H9 (cell line): ENCODE data around the gene WHRN. TPM values are rescaled to one million over a fixed set of nuclear protein-coding genes. Genes with fewer than 3 reads are reported as not detected.

ENCODE experiments used
- DNase-seq: peaks from one replicate; pipeline ENCODE4 v3.0.0-alpha.2; 2017
- H2AFZ ChIP-seq: one replicate; pipeline ENCODE4 v1.6.1; 2013; ENCODE audit warnings: mild to moderate bottlenecking, low read length, control low read depth, moderate library complexity
- H2AK5ac ChIP-seq: 2 replicates; pipeline ENCODE4 v1.6.1; 2013; ENCODE audit warnings: low read length, control low read depth, mixed read lengths; ENCODE audit not compliant: insufficient read length
- H2BK120ac ChIP-seq: one replicate; pipeline ENCODE4 v1.6.1; 2013; ENCODE audit warnings: low read depth, mild to moderate bottlenecking, low read length, control low read depth, inconsistent platforms; ENCODE audit not compliant: poor library complexity, severe bottlenecking
- H2BK12ac ChIP-seq: 2 replicates; pipeline ENCODE4 v1.6.1; 2013; ENCODE audit warnings: low read length, control low read depth, mixed read lengths, low read depth; ENCODE audit not compliant: insufficient read length
- H2BK15ac ChIP-seq: 2 replicates; pipeline ENCODE4 v1.6.1; 2013; ENCODE audit warnings: low read depth, low read length, control low read depth
- H2BK20ac ChIP-seq: one replicate; pipeline ENCODE4 v1.6.1; 2013; ENCODE audit warnings: low read depth, mild to moderate bottlenecking, low read length, control low read depth, inconsistent platforms; ENCODE audit not compliant: poor library complexity, severe bottlenecking
- H2BK5ac ChIP-seq: 2 replicates; pipeline ENCODE4 v1.6.1; 2013; ENCODE audit warnings: low read length, control low read depth, mixed read lengths; ENCODE audit not compliant: insufficient read length
- H3K14ac ChIP-seq: 2 replicates; pipeline ENCODE4 v1.6.1; 2013; ENCODE audit warnings: low read length, control low read depth; ENCODE audit not compliant: insufficient read depth
- H3K18ac ChIP-seq: 2 replicates; pipeline ENCODE4 v1.6.1; 2013; ENCODE audit warnings: low read depth, mild to moderate bottlenecking, mixed read lengths, low read length, control low read depth; ENCODE audit not compliant: insufficient read length
- H3K23ac ChIP-seq: 2 replicates; pipeline ENCODE4 v1.6.1; 2013; ENCODE audit warnings: low read length, control low read depth, mixed read lengths, low read depth; ENCODE audit not compliant: insufficient read length
- H3K23me2 ChIP-seq: 2 replicates; pipeline ENCODE4 v1.6.1; 2013; ENCODE audit warnings: low read depth, mild to moderate bottlenecking, mixed read lengths, low read length, control low read depth; ENCODE audit not compliant: insufficient read length, poor library complexity, severe bottlenecking
- H3K27ac ChIP-seq: 2 replicates; pipeline ENCODE4 v1.5.1; 2013; ENCODE audit warnings: low read length, control low read depth, mixed read lengths, low read depth; ENCODE audit not compliant: insufficient read length
- H3K27me3 ChIP-seq: 2 replicates; pipeline ENCODE4 v1.6.1; 2013; ENCODE audit warnings: low read length, control low read depth, inconsistent platforms; ENCODE audit not compliant: insufficient read depth
- H3K4ac ChIP-seq: 2 replicates; pipeline ENCODE4 v1.6.1; 2013; ENCODE audit warnings: low read depth, mild to moderate bottlenecking, control low read depth, inconsistent platforms, low read length, moderate library complexity
- H3K4me1 ChIP-seq: 2 replicates; pipeline ENCODE4 v1.6.1; 2013; ENCODE audit warnings: low read length, control low read depth, inconsistent platforms; ENCODE audit not compliant: insufficient read depth
- H3K4me2 ChIP-seq: 2 replicates; pipeline ENCODE4 v1.6.1; 2013; ENCODE audit warnings: low read length, control low read depth, mixed read lengths; ENCODE audit not compliant: insufficient read length, insufficient read depth
- H3K56ac ChIP-seq: 2 replicates; pipeline ENCODE4 v1.6.1; 2013; ENCODE audit warnings: low read depth, mild to moderate bottlenecking, mixed read lengths, low read length, control low read depth; ENCODE audit not compliant: insufficient read length
- H3K79me1 ChIP-seq: 2 replicates; pipeline ENCODE4 v1.6.1; 2013; ENCODE audit warnings: low read depth, mild to moderate bottlenecking, moderate library complexity, low read length, control low read depth, inconsistent platforms; ENCODE audit not compliant: insufficient read depth, poor library complexity, severe bottlenecking
- H3K79me2 ChIP-seq: 2 replicates; pipeline ENCODE4 v1.6.1; 2013; ENCODE audit warnings: low read length, control low read depth, inconsistent platforms; ENCODE audit not compliant: insufficient read depth
- H3K9ac ChIP-seq: 2 replicates; pipeline ENCODE4 v1.6.1; 2013; ENCODE audit warnings: low read length, control low read depth, mixed read lengths; ENCODE audit not compliant: insufficient read length; ENCODE audit errors: extremely low read depth
- H3K9me3 ChIP-seq: one replicate; pipeline ENCODE4 v1.6.1; 2013; ENCODE audit warnings: low read depth, low read length, inconsistent platforms; ENCODE audit not compliant: control insufficient read depth
- H3T11ph ChIP-seq: one replicate; pipeline ENCODE4 v1.6.1; 2013; ENCODE audit warnings: mild to moderate bottlenecking, low read length, control low read depth, inconsistent platforms
- H4K20me1 ChIP-seq: one replicate; pipeline ENCODE4 v1.6.1; 2013; ENCODE audit not compliant: control insufficient read depth, insufficient read length, insufficient read depth
- H4K5ac ChIP-seq: 2 replicates; pipeline ENCODE4 v1.6.1; 2013; ENCODE audit warnings: low read depth, mild to moderate bottlenecking, mixed read lengths, low read length, control low read depth; ENCODE audit not compliant: insufficient read length
- H4K8ac ChIP-seq: replicated peaks from 2 replicates; pipeline ENCODE4 v1.6.1; 2013; ENCODE audit warnings: low read length, control low read depth, mixed read lengths, low read depth; ENCODE audit not compliant: insufficient read length
- H4K91ac ChIP-seq: 2 replicates; pipeline ENCODE4 v1.6.1; 2013; ENCODE audit warnings: low read depth, mild to moderate bottlenecking, moderate library complexity, mixed read lengths, low read length, control low read depth; ENCODE audit not compliant: insufficient read length
- H3K27ac Mint-ChIP-seq, 3 experiments: 2 replicates in 2 of 3; 3 replicates in 1 of 3; pipeline ENCODE4 v1.8.0; 2020 to 2021; ENCODE audit warnings: mixed read lengths in 3 of 3, mild to moderate bottlenecking in 1 of 3, moderate library complexity in 1 of 3
- H3K27me3 Mint-ChIP-seq: 2 replicates; pipeline ENCODE4 v1.8.0; 2021; ENCODE audit warnings: low read depth, mild to moderate bottlenecking, moderate library complexity, mixed read lengths
- H3K36me3 Mint-ChIP-seq, 3 experiments: 2 replicates in 2 of 3; 3 replicates in 1 of 3; pipeline ENCODE4 v1.8.0; 2020 to 2021; ENCODE audit warnings: low read depth in 3 of 3, mixed read lengths in 3 of 3; ENCODE audit not compliant: insufficient read depth in 1 of 3
- H3K4me1 Mint-ChIP-seq, 2 experiments: 2 replicates each; pipeline ENCODE4 v1.8.0; 2020; ENCODE audit warnings: mixed read lengths in 2 of 2
- H3K4me3 Mint-ChIP-seq, 2 experiments: 2 replicates in 1 of 2; 3 replicates in 1 of 2; pipeline ENCODE4 v1.8.0; 2020 to 2021; ENCODE audit warnings: mild to moderate bottlenecking in 2 of 2, mixed read lengths in 2 of 2, moderate library complexity in 1 of 2
- H3K9me3 Mint-ChIP-seq, 2 experiments: 2 replicates in 1 of 2; 3 replicates in 1 of 2; pipeline ENCODE4 v1.8.0; 2020; ENCODE audit warnings: mild to moderate bottlenecking in 2 of 2, mixed read lengths in 2 of 2, moderate library complexity in 1 of 2
- WGBS: extraction: QIAGEN DNeasy Blood & Tissue Kit; methylation state at CpG from one replicate; pipeline ENCODE4 v1.1.7; 2013; ENCODE audit warnings: missing lambda C conversion rate, low lambda C conversion rate, mixed read lengths; ENCODE audit not compliant: insufficient read length; ENCODE audit errors: extremely low coverage; 5-methylcytosine and 5-hydroxymethylcytosine counted together
- total RNA-seq: library from RNA; stranded (reverse); gene quantifications from 2 replicates; pipeline ENCODE4 v1.2.1, GENCODE V29; 2021
- TF ChIP-seq, protein P1 (sequence below): fragments of 200-600 bp; sonication (generic); conservative IDR thresholded peaks from 3 replicates; pipeline ENCODE4 v1.8.0; 2021; ENCODE audit warnings: antibody characterized with exemption, mild to moderate bottlenecking

WHRN gene
- total RNA-seq, 1 experiment from 2014 or later: 2.2 TPM

GRCh38 chr9:114364134-114365041 is 140.9 kb downstream of the WHRN start:
- no peak overlapping the region for H3K9ac ChIP-seq
- H3K4ac ChIP-seq: no peak overlapping the region
- no peak overlapping the region for H2BK120ac ChIP-seq
- no peaks in the 10 kb centered on the region for H3K27me3 Mint-ChIP-seq
- 0 out of 2 replicates have a peak, but pooled peaks cover 2% of the 10 kb centered on the region for H3K79me2 ChIP-seq
- WGBS: no CpG with 5 or more reads among the region's 6 CpGs
- no peak overlapping the region for H2AFZ ChIP-seq
- peaks cover 3% of the 10 kb centered on the region; the same call in 1 of the 2 replicates for H3K4me1 ChIP-seq
- TF ChIP-seq, protein P1, sequence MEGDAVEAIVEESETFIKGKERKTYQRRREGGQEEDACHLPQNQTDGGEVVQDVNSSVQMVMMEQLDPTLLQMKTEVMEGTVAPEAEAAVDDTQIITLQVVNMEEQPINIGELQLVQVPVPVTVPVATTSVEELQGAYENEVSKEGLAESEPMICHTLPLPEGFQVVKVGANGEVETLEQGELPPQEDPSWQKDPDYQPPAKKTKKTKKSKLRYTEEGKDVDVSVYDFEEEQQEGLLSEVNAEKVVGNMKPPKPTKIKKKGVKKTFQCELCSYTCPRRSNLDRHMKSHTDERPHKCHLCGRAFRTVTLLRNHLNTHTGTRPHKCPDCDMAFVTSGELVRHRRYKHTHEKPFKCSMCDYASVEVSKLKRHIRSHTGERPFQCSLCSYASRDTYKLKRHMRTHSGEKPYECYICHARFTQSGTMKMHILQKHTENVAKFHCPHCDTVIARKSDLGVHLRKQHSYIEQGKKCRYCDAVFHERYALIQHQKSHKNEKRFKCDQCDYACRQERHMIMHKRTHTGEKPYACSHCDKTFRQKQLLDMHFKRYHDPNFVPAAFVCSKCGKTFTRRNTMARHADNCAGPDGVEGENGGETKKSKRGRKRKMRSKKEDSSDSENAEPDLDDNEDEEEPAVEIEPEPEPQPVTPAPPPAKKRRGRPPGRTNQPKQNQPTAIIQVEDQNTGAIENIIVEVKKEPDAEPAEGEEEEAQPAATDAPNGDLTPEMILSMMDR: no peak
- H3K23ac ChIP-seq: no peak overlapping the region
- H2AK5ac ChIP-seq: no peak overlapping the region
- H3K4me2 ChIP-seq: no peak overlapping the region
- H4K5ac ChIP-seq: no peak overlapping the region
- H3K27ac ChIP-seq: no peak overlapping the region
- no peak overlapping the region for H2BK20ac ChIP-seq
- H3K9me3 Mint-ChIP-seq: no peaks in the 10 kb centered on the region
- H4K20me1 ChIP-seq: no peaks in the 10 kb centered on the region
- no peak for DNase-seq
- H3K4me1 Mint-ChIP-seq: peaks cover under 1 to 2% of the 10 kb centered on the region in 2 experiments
- peaks cover 2% of the 10 kb centered on the region for H3K23me2 ChIP-seq
- H3K56ac ChIP-seq: no peak overlapping the region
- no peaks in the 10 kb centered on the region for H3K27me3 ChIP-seq
- H3K79me1 ChIP-seq: no peaks in the 10 kb centered on the region
- no peak overlapping the region for H3K4me3 Mint-ChIP-seq
- no peak overlapping the region; a peak in 1 of 7 replicates for H3K27ac Mint-ChIP-seq
- no peak overlapping the region for H2BK15ac ChIP-seq
- no peaks in the 10 kb centered on the region for H3K9me3 ChIP-seq
- H3K14ac ChIP-seq: no peak overlapping the region
- H2BK12ac ChIP-seq: no peak overlapping the region
- no peak overlapping the region for H4K91ac ChIP-seq
- H3T11ph ChIP-seq: no peak overlapping the region
- no peak overlapping the region for H3K18ac ChIP-seq
- no peak overlapping the region for H4K8ac ChIP-seq
- H3K36me3 Mint-ChIP-seq: peaks cover 49 to 61% (median 54%) of the 10 kb centered on the region in 3 experiments
- H2BK5ac ChIP-seq: no peak overlapping the region
